Endodermal cell (in vitro differentiated cells): ENCODE measurements around the gene ARHGAP20. TPM values are rescaled to one million over a fixed set of nuclear protein-coding genes. Genes with fewer than 3 reads are reported as not detected.

Source experiments
- DNase-seq: peaks from one replicate; pipeline ENCODE4 v3.0.0-alpha.2; 2017
- H3K27ac ChIP-seq: 2 replicates; pipeline ENCODE4 v1.5.1; 2013; ENCODE audit warnings: mild to moderate bottlenecking, low read depth, low read length, moderate library complexity
- H3K27me3 ChIP-seq: 2 replicates; pipeline ENCODE4 v1.6.1; 2013; ENCODE audit warnings: mild to moderate bottlenecking, low read length, moderate library complexity; ENCODE audit not compliant: insufficient read depth, control insufficient read depth, poor library complexity, severe bottlenecking
- H3K36me3 ChIP-seq: 2 replicates; pipeline ENCODE4 v1.7.0; 2013; ENCODE audit warnings: mild to moderate bottlenecking, low read length, moderate library complexity; ENCODE audit not compliant: control insufficient read depth, insufficient read depth
- H3K4me1 ChIP-seq: one replicate; pipeline ENCODE4 v1.7.0; 2013; ENCODE audit warnings: low read length; ENCODE audit not compliant: control insufficient read depth, insufficient read depth
- H3K4me3 ChIP-seq: 2 replicates; pipeline ENCODE4 v1.5.1; 2013; ENCODE audit warnings: mild to moderate bottlenecking, low read length, moderate library complexity
- H3K9ac ChIP-seq: 2 replicates; pipeline ENCODE4 v1.6.1; 2013; ENCODE audit warnings: mild to moderate bottlenecking, low read length, moderate library complexity; ENCODE audit not compliant: poor library complexity, severe bottlenecking; ENCODE audit errors: extremely low read depth
- H3K9me3 ChIP-seq: 2 replicates; pipeline ENCODE4 v1.6.1; 2013; ENCODE audit warnings: mild to moderate bottlenecking, low read length, moderate library complexity; ENCODE audit not compliant: control insufficient read depth
- H3K27ac Mint-ChIP-seq: 2 replicates; pipeline ENCODE4 v1.8.0; 2020; ENCODE audit warnings: mixed read lengths
- H3K27me3 Mint-ChIP-seq: 2 replicates; pipeline ENCODE4 v1.8.0; 2021; ENCODE audit warnings: mild to moderate bottlenecking, mixed read lengths; ENCODE audit not compliant: insufficient read depth
- H3K36me3 Mint-ChIP-seq: 2 replicates; pipeline ENCODE4 v1.8.0; 2020; ENCODE audit warnings: low read depth, mixed read lengths
- H3K4me1 Mint-ChIP-seq: 2 replicates; pipeline ENCODE4 v1.8.0; 2020; ENCODE audit warnings: mixed read lengths
- H3K4me3 Mint-ChIP-seq: 2 replicates; pipeline ENCODE4 v1.8.0; 2020; ENCODE audit warnings: mild to moderate bottlenecking, moderate library complexity, mixed read lengths
- H3K9me3 Mint-ChIP-seq: 2 replicates; pipeline ENCODE4 v1.8.0; 2020; ENCODE audit warnings: mild to moderate bottlenecking, mixed read lengths
- WGBS, 2 experiments: methylation state at CpG; one replicate each; pipeline versions ENCODE4 v1.1.5 to v1.1.7; 2013; ENCODE audit warnings: missing lambda C conversion rate in 2 of 2, mixed read lengths in 1 of 2; ENCODE audit not compliant: insufficient coverage in 1 of 2, insufficient read length in 1 of 2; 5-methylcytosine and 5-hydroxymethylcytosine counted together
- total RNA-seq, 2 donors: library from RNA; stranded (reverse); fragmentation: NEBNext Ultra II Directional in 1 of 2; extraction: Animal tissue kit (Norgen Biotek cat#: 25700) in 1 of 2; gene quantifications; 2 replicates in 1 of 2; 3 replicates in 1 of 2; pipeline ENCODE4 v1.2.1, GENCODE V29; 2021
- TF ChIP-seq, protein P1 (sequence below): fragments of 200-600 bp; sonication (generic); conservative IDR thresholded peaks from 2 replicates; pipeline ENCODE4 v1.5.0; 2021; ENCODE audit warnings: antibody characterized with exemption, mild to moderate bottlenecking

ARHGAP20 gene
- total RNA-seq, 2 donors from 2014 or later, result 0.15 to 0.27 TPM

GRCh38 chr11:110724358-110724757 lies 12.1 kb upstream of the ARHGAP20 start:
- H3K36me3 Mint-ChIP-seq, result no peaks in the 10 kb centered on the region
- Histone ChIP-seq H3K9ac (no peak overlapping the region), H3K36me3 (no peaks in the 10 kb centered on the region), H3K4me3 (no peak overlapping the region), H3K9me3 (no peaks in the 10 kb centered on the region), H3K27ac (no peak overlapping the region), H3K4me1 (no peaks in the 10 kb centered on the region), H3K27me3 (peaks cover 25% of the 10 kb centered on the region)
- no peak overlapping the region for H3K27ac Mint-ChIP-seq
- peaks cover 20% of the 10 kb centered on the region for H3K27me3 Mint-ChIP-seq
- H3K4me3 Mint-ChIP-seq, result no peak overlapping the region
- 89 to 100% methylated on average over 1 to 2 of the region's 2 CpGs for WGBS, 2 experiments
- H3K9me3 Mint-ChIP-seq, result peaks cover 2% of the 10 kb centered on the region
- TF ChIP-seq, protein P1, sequence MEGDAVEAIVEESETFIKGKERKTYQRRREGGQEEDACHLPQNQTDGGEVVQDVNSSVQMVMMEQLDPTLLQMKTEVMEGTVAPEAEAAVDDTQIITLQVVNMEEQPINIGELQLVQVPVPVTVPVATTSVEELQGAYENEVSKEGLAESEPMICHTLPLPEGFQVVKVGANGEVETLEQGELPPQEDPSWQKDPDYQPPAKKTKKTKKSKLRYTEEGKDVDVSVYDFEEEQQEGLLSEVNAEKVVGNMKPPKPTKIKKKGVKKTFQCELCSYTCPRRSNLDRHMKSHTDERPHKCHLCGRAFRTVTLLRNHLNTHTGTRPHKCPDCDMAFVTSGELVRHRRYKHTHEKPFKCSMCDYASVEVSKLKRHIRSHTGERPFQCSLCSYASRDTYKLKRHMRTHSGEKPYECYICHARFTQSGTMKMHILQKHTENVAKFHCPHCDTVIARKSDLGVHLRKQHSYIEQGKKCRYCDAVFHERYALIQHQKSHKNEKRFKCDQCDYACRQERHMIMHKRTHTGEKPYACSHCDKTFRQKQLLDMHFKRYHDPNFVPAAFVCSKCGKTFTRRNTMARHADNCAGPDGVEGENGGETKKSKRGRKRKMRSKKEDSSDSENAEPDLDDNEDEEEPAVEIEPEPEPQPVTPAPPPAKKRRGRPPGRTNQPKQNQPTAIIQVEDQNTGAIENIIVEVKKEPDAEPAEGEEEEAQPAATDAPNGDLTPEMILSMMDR, result no peak
- H3K4me1 Mint-ChIP-seq, result no peaks in the 10 kb centered on the region
- DNase-seq, result no peak

DNA sequence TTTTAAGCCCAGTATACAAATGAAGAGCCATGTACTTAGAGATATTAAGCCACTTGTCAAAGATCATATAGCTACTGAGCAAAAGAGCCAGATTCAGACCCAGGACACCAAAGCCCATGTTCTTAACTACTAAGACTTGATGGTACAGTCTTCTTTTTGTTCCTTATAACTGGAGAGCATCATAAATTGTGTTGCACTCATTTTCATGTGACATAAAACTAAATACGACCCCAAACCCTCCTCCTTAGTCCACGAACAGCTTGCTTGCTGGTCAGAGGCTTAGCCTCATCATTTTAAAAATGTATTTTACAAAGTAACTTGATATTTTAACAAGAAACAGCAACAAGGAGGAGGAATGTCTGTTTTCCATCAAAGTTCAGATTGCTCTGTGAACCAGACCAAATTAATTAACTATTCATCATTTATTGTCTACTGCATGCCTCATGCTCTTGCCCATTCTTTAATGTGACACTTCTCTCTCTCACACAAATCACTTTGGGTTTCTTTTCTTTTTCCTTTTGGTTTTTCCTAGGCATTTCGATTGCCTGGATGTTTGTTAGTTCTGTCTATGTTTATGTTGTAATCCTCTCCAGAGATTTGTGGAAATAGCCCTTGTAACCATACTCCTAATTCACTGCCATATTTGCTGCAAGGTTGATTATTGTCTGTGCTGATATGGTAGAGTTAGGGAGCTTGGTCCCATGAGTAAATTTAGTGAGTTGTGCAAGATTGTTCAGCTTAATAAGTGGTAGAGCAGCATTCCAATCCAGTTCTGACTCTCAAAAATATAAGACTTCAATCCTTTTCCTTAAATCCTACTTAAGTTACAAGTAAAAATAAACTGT lies 8.4 kb upstream of the ARHGAP20 start:
- Histone ChIP-seq H3K4me1 (no peaks in the 10 kb centered on the region), H3K36me3 (no peaks in the 10 kb centered on the region), H3K4me3 (no peak overlapping the region), H3K9ac (no peak overlapping the region), H3K27ac (no peak overlapping the region), H3K27me3 (peaks cover 60% of the 10 kb centered on the region), H3K9me3 (no peaks in the 10 kb centered on the region)
- no peaks in the 10 kb centered on the region for H3K9me3 Mint-ChIP-seq
- peaks cover 18% of the 10 kb centered on the region for H3K27me3 Mint-ChIP-seq
- WGBS, 2 experiments, result 88% methylated on average over 2 of the region's 3 CpGs; no CpG with 5 or more reads in 1 of the 2 experiments
- no peak overlapping the region for H3K4me3 Mint-ChIP-seq
- no peaks in the 10 kb centered on the region for H3K4me1 Mint-ChIP-seq
- no peak for DNase-seq
- TF ChIP-seq, protein P1, result no peak
- H3K27ac Mint-ChIP-seq, result no peak overlapping the region
- H3K36me3 Mint-ChIP-seq, result no peaks in the 10 kb centered on the region

GRCh38 chr11:110716361-110716760 lies 4.1 kb upstream of the ARHGAP20 start:
- no peak overlapping the region for H3K27ac Mint-ChIP-seq
- no peak overlapping the region for H3K4me3 Mint-ChIP-seq
- H3K27me3 Mint-ChIP-seq, result peaks cover 33% of the 10 kb centered on the region
- 89 to 91% methylated on average over 2 of the region's 2 CpGs for WGBS, 2 experiments
- H3K9me3 Mint-ChIP-seq, result no peaks in the 10 kb centered on the region
- peaks cover 3% of the 10 kb centered on the region for H3K4me1 Mint-ChIP-seq
- H3K36me3 Mint-ChIP-seq, result no peaks in the 10 kb centered on the region
- Histone ChIP-seq H3K36me3 (no peaks in the 10 kb centered on the region), H3K9me3 (no peaks in the 10 kb centered on the region), H3K4me1 (no peaks in the 10 kb centered on the region), H3K9ac (no peak overlapping the region), H3K4me3 (no peak overlapping the region), H3K27me3 (peaks cover 91% of the 10 kb centered on the region), H3K27ac (no peak overlapping the region)
- TF ChIP-seq, protein P1, result no peak
- no peak for DNase-seq
